ENCODE results near the gene ACAD10. TPM values are rescaled to one million over a fixed set of nuclear protein-coding genes. Genes with fewer than 3 reads are reported as not detected.

Gene ACAD10
- total RNA-seq, 1 donor from 2014 or later, result 57.0 TPM

DNA sequence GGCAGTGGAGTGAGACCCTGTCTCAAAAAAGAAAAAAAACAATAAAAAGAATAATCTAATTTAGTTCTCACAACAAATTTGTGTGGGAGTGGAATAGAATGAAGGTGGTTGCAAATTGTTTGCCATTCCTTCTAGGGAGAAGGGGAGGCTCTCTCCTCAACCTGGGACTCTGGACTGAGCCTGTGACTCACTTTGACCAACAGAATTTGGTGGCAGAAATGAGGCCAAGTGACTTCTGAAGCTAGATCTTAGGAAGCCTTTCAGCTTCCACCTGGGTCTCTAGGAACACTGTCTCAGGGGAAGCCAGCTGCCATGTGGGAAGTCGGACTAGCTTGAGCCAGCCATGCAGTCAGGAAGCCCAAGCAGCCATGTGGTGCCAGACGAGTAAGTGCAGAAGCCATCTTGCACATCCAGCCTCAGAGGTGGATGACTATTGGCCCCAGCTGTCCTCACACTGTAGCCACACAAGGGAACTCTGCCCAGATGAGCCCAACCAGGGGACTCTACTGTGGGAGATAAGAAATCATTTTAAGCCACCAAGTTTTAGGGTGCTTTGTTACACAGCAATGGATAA is 95.3 kb downstream of the ACAD10 start:
- Mint-ChIP-seq H3K27me3 (ENCODE audit: low read depth) (no peaks in the 10 kb centered on the region), H3K4me1 (peaks cover 2% of the 10 kb centered on the region), H3K4me3 (no peak overlapping the region), H3K27ac (no peak overlapping the region), H3K36me3 (peaks cover 31% of the 10 kb centered on the region), H3K9me3 (no peaks in the 10 kb centered on the region)
- DNase-seq (ENCODE audit: low spot score in 2 of 2, unreplicated experiment in 2 of 2), result no peak
- TF ChIP-seq, protein P1, sequence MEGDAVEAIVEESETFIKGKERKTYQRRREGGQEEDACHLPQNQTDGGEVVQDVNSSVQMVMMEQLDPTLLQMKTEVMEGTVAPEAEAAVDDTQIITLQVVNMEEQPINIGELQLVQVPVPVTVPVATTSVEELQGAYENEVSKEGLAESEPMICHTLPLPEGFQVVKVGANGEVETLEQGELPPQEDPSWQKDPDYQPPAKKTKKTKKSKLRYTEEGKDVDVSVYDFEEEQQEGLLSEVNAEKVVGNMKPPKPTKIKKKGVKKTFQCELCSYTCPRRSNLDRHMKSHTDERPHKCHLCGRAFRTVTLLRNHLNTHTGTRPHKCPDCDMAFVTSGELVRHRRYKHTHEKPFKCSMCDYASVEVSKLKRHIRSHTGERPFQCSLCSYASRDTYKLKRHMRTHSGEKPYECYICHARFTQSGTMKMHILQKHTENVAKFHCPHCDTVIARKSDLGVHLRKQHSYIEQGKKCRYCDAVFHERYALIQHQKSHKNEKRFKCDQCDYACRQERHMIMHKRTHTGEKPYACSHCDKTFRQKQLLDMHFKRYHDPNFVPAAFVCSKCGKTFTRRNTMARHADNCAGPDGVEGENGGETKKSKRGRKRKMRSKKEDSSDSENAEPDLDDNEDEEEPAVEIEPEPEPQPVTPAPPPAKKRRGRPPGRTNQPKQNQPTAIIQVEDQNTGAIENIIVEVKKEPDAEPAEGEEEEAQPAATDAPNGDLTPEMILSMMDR (IDR thresholded peaks at IDR 0.05; ENCODE audit: unreplicated experiment), result no peak

DNA sequence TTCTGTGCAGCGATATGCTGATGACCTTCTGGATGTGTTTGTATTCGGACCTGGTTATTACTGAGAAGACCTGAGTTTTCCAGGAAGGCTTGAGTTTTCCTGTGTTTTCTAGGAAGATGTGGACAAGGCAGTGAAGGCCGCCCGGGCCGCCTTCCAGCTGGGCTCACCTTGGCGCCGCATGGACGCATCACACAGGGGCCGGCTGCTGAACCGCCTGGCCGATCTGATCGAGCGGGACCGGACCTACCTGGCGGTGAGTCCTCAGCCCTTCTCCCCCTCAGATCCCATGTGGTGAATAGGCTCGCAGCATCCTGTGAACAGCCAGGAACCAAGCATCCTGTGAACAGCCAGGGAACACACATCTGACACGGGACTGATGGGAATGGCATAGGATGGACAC is 97.2 kb downstream of the ACAD10 start:
- Mint-ChIP-seq H3K27ac (no peak overlapping the region), H3K36me3 (peaks cover 35% of the 10 kb centered on the region), H3K4me3 (no peak overlapping the region), H3K4me1 (no peaks in the 10 kb centered on the region), H3K9me3 (no peaks in the 10 kb centered on the region), H3K27me3 (ENCODE audit: low read depth) (no peaks in the 10 kb centered on the region)
- DNase-seq (ENCODE audit: low spot score in 2 of 2, unreplicated experiment in 2 of 2), result no peak
- TF ChIP-seq, protein P1 (IDR thresholded peaks at IDR 0.05; ENCODE audit: unreplicated experiment), result no peak

DNA sequence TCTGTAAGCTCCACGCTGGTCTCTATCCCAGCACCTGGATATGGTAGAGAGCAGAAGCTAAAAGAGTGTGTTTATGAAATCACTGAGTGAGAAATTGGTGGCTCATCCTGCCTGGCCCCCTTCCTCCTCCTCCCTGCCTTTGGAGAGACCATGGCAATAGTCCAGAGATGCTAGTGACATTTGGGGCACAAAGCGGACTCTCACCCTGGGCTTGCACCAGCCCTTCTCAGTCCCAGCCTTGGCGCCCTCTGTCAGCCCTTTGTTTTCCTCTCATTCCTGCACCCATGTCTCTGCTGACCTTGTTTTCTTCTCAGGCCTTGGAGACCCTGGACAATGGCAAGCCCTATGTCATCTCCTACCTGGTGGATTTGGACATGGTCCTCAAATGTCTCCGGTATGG is 99.1 kb downstream of the ACAD10 start:
- peaks cover 35% of the 10 kb centered on the region for H3K36me3 Mint-ChIP-seq
- H3K4me3 Mint-ChIP-seq, result no peak overlapping the region
- TF ChIP-seq, protein P1 (IDR thresholded peaks at IDR 0.05; ENCODE audit: unreplicated experiment), result no peak
- no peak for DNase-seq (ENCODE audit: low spot score in 2 of 2, unreplicated experiment in 2 of 2)
- H3K4me1 Mint-ChIP-seq, result no peaks in the 10 kb centered on the region
- H3K27ac Mint-ChIP-seq, result no peak overlapping the region
- H3K9me3 Mint-ChIP-seq, result no peaks in the 10 kb centered on the region
- H3K27me3 Mint-ChIP-seq (ENCODE audit: low read depth), result no peaks in the 10 kb centered on the region

DNA sequence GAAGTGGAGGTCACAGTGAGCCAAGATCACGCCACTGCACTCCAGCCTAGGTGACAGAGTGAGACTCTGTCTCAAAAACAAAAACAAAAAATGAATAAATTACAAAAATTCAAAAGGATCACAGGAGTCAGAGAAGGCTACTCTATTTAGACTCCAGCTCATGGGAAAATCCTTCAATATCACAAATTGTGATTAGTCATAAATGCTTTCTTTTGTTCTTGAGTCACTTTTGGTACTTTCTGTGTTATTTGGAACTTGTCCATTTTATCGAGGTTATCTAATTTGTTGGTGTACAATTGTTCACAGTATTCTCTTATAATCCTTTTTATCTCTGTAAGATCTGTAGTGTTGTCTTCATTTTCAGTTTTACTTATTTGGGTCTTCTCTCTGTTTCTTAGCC is 99.8 kb downstream of the ACAD10 start:
- DNase-seq (ENCODE audit: low spot score in 2 of 2, unreplicated experiment in 2 of 2), result no peak
- Mint-ChIP-seq H3K4me3 (no peak overlapping the region), H3K27me3 (ENCODE audit: low read depth) (no peaks in the 10 kb centered on the region), H3K9me3 (no peaks in the 10 kb centered on the region), H3K4me1 (no peaks in the 10 kb centered on the region), H3K36me3 (peaks cover 31% of the 10 kb centered on the region), H3K27ac (no peak overlapping the region)
- TF ChIP-seq, protein P1 (IDR thresholded peaks at IDR 0.05; ENCODE audit: unreplicated experiment), result no peak

DNA sequence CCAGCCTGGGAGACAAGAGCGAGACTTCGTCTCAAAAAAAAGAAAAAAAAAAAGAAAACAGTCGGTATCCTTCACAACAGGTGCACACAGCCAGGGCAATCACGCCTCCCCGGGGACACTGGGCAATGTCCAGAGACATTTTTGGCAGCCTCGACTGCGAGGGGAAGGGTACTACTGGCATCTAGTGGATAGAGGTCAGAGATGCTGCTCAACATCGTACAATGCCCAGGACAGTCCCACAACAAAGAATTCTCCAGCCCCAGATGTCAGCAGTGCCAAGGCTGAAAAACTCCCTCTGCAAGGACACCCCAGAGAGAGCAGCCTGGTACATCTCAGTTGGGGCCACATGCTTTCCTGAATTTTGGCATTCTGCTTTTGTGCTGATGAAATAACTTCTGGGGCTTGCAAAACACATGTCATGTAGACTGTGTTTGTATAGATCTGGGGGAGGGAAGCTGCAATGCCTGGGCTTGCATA is 102.4 kb downstream of the ACAD10 start:
- H3K9me3 Mint-ChIP-seq, result no peaks in the 10 kb centered on the region
- no peak for DNase-seq (ENCODE audit: low spot score in 2 of 2, unreplicated experiment in 2 of 2)
- H3K27me3 Mint-ChIP-seq (ENCODE audit: low read depth), result no peaks in the 10 kb centered on the region
- no peak overlapping the region for H3K4me3 Mint-ChIP-seq
- TF ChIP-seq, protein P1 (IDR thresholded peaks at IDR 0.05; ENCODE audit: unreplicated experiment), result no peak
- H3K27ac Mint-ChIP-seq, result no peak overlapping the region
- H3K4me1 Mint-ChIP-seq, result no peaks in the 10 kb centered on the region
- peaks cover 21% of the 10 kb centered on the region for H3K36me3 Mint-ChIP-seq

DNA sequence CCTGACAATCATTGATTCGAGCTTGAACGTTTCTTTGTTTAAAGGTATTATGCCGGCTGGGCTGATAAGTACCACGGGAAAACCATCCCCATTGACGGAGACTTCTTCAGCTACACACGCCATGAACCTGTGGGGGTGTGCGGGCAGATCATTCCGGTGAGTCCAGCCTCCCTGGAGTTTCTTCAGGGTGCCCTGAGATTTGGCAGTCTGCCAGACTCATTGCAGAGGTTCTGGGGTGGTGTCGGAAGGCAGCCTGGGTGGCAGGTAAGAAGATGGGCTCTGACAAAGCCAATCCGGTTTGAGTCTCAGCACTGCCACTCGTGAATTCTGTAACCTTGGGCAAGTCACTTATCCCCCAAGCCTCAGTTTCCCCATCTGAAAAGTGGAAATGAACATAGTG is 103.9 kb downstream of the ACAD10 start:
- no peak overlapping the region for H3K4me3 Mint-ChIP-seq
- H3K9me3 Mint-ChIP-seq, result no peaks in the 10 kb centered on the region
- no peaks in the 10 kb centered on the region for H3K27me3 Mint-ChIP-seq (ENCODE audit: low read depth)
- no peaks in the 10 kb centered on the region for H3K4me1 Mint-ChIP-seq
- no peak for DNase-seq (ENCODE audit: low spot score in 2 of 2, unreplicated experiment in 2 of 2)
- TF ChIP-seq, protein P1 (IDR thresholded peaks at IDR 0.05; ENCODE audit: unreplicated experiment), result no peak
- H3K36me3 Mint-ChIP-seq, result peaks cover 26% of the 10 kb centered on the region
- no peak overlapping the region for H3K27ac Mint-ChIP-seq

Data from mesothelial cell of epicardium (in vitro differentiated cells).